Measurements from ENCODE around the gene CENPT.

CENPT gene

DNA sequence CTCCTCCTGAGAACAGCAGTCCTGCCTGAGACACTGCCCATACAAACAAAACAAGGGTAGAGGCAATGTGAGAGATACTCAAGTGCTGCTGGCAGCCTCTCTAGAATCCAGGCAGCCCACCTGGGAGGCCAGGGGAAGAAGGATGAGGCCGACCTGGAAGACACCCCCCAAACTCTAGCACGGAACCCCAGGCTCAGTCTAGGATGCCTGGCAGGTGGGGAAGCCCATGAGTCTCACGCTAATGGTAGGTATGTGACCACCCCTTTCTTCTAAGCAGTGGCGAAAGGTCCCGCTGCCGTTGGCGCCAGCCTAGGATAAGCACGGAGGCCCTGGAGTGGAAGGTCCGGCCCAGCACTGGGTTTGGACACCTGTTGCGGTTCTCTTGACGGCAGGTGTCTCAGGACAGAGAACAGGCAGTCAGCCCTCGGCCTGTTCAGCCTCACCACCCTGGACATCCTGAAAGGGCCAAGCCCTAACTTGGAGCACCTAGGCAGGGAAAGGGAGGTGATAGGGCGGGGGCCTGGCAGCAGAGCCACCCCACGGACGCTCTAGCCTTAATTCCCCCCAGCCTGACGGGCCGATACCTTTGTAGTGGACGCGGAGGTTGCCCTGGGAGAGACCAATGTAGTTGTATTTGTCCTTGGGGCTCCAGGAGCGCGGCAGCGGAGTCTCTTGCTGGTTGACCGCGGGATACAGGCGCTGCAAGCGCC lies 41.6 kb downstream of the CENPT start:
- no peak for DNase-seq

DNA sequence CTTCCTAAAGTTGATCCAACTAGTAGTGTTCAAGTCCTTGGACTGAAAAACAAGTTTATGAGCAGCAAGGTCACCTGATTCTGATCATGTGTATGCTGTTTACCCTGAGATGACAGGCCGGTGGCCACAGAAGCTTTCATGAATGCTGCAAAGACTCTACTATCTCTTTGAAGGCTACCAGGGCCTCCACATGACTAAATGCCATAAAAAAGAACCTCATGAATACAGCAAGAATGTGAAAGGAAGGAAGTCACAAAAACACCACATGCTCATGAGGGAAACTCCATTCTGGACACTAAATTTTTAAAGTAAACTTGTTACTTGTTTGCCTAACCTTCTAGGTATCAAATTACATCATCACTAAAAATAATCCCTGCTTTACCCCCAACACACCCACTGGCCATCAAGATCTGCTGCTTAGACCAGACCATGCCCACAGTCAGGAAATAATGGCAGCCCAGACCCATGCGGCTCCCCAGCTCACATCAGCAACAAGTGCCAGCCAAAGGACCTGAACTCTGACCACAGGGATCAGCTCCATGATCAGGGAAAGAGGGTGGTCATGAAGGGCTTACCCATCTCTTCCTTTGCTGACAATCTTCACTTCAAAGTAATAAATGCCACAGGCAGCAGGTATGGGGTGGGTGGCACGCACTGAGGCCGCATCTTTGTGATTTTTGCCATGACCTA lies 42.5 kb downstream of the CENPT start:
- DNase-seq: no peak

DNA sequence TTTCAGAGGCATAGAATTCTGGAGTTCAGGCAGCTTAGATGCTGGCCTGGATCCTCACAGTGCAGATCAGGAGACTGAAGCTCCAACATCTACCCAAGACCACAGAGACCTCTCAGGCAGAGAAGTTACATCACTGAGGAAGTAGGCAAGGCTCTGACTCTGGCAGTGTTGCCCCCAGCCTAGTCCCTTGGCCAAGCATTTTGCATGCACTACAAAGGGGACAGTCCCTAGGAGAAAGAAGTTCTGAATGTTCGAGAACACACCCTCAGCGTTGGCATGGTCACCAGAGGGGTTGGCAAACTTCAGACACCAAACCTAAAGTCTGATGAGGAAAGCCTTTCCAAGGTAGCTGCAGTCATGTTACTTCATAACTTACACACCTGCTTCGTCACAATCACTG lies 43.6 kb downstream of the CENPT start:
- DNase-seq: peak; percentile 62

DNA sequence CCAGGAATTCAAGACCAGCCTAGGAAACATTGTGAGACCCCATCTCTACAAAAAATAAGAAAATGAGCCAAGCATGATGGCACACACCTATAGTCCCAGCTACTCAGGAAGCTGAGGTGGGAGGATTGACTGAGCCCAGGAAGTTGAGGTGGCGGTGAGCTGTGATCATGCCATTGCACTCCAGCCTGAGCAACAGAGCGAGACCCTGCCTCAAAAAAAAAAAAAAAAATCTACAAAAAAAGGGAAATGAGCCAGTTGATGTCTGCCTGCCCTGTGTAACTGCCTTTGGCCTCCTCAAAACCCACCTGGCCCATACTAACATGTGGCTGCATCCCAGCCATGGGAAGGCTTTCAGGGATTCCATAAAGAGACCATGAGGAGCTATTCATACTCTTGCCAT lies 45.6 kb downstream of the CENPT start:
- peak; percentile 56 for DNase-seq

DNA sequence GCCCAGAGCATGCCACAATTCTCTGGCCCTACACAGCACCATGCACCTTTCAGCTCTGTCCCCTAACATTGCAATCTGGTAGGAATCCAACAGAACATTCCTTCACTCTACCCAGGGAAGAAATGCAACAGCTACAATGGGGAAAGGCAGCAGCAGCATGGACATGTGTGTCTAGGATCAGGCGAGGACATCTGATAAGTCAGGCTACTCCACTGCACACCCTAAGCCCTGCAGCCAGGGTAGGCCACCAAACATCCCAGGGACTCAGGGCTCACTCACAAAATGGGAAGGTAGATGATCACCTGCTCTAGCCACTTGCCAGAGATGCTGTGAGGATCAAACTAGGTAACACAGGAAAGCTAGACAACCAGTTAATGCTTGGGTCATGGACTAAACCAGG lies 46.3 kb downstream of the CENPT start:
- DNase-seq: no peak

DNA sequence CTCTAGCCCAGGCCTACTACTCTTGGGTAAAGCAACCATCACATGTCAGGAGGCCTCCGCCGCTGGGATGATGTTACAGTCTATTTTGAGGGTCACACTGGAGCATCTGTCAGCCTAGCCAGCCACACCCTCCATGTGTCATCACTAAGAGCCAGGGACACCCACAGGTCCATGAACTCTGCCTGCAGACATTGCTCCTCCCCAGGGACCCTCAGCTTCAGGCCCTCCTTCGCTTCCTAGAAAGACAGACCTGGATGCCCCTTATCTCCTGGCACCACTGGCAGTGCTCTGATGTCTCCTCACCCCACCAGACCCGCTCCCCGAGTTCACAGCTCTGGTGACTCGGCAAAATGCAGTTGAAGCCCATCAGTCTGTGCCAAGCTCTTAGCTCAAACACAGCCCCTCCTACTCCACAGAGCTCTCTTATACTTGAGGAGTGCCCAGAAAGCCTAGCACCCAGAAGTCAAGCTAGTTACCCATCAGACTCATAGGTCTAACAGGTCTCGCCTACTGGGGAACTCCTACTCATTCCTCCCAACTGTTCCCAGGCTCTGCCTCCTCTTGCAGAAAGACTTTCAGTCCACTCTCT lies 47.1 kb downstream of the CENPT start:
- no peak for DNase-seq

DNA sequence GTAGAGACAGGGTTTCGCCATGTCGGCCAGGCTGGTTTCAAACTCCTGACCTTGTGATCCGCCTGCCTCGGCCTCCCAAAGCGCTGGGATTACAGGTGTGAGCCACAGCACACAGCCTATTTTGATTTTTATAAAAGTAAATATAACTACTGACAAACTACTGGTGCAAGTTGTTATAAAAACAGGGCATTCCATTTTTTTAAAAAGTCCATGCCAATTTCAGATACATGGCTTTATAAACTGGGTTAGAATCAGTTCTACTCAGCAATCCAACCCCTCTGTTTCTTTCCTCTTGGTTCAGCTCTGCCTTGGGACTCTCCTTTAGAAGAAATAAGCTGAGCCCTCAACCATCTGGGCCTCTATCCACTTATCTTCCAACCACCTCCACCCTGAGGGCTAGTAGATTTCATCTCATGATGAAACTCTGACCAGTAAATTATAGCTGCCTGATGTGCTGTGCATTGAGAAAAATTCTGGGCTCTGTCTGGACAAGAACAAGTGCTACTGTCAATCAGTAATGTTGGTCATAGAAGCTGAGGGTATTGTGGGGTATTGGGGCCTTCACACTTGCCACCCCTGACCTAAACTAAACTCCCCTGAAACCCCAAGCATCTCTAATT lies 51.3 kb downstream of the CENPT start:
- DNase-seq: no peak

DNA sequence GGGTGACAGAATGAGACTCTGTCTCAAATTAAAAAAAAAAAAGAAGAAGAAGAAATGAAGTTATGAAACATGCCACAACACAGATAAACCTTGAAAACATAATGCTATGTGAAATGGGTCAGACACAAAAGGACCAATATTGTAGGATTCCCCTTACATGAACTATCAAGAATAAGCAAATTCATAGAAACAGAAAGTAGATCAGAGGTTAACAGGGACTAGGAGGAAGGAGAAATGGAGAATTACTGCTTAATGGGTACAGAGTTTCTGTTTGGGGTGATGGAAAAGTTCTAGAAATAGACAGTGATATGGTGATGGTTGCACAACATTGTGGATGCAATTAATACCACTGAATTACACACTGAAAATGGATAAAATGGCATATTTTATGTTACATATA lies 57.4 kb downstream of the CENPT start:
- no peak for DNase-seq

DNA sequence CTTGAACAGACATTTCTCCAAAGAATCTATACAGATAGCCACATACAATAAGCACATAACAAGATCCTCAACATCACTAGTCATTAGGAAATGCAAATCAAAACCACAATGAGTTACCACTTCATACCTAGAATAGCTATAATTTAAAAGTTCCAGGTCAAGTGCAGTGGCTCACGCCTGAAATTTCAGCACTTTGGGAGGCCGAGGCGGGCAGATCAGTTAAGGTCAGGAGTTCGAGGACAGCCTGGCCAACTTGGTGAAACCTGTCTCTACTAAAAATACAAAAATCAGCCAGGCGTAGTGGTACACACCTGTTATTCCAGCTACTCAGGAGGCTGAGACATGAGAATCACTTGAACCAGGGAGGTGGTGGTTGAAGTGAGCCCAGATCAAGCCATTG lies 61.0 kb downstream of the CENPT start:
- no peak for DNase-seq

DNA sequence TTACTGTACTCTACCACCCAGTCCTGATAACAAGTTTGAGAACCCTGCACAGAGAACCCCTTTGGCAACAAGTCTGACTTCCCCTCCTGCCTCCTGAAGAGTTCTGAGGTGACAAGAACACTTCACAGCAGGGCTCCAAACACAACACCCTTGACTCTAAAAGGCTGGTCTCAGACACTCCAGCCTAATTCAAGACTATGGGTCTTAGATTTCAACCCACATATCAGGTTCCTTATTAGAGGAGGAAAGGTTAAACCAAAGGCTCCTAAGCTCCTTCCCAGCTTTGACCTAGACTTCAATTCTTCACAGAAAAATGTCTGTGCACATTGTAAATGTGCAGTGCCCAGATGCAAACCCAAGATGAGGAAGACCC lies 64.2 kb downstream of the CENPT start:
- no peak for DNase-seq

DNA sequence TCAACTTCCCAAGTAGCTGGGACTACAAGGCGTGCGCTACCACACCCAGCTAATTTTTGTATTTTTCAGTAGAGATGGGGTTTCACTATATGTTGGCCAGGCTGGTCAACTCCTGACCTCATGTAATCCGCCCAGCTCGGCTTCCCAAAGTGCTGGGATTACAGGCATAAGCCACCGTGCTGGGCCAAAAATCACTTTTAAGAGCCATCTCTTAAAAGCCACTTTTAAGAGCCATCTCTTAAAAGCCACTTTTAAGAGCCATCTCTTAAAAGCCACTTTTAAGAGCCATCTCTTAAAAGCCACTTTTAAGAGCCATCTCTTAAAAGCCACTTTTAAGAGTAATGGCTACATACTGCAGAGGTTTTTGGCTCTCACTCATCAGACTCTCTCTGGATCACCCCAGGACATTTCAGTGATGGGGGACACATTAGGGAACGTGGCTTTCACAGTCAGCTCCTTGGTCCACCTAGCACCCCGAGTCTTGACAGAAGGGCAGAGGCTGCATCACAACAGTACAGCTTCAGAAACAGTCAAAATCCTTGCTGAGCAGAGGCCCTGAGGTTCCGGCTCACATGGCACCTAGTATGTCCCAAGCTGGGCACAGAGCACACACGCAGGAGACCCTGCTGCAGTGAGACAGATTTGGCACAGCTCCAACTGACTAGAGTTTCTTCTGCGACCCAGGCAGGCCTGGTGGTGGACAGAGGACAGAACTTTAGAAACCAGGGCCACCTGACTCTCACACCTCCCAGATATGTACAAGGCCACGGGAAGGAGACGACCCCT lies 64.7 kb downstream of the CENPT start:
- DNase-seq: no peak

DNA sequence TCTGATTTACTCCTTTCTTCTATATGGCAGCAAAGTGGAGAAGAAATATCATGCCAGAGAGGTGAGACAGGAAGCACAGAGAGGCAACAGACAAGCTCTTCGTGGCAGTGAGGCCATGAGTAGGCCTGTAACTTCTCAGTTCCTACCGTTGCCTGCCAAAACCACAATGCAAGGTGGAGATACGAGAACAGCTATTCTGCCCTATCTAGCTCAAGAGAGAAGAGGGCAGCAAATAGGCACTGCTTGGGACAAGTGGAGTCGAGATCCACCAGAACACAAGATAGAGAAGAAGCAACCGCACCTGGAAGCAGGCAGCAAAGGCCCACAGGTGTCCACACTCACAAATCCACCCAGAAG lies 66.0 kb downstream of the CENPT start:
- DNase-seq: no peak

DNA sequence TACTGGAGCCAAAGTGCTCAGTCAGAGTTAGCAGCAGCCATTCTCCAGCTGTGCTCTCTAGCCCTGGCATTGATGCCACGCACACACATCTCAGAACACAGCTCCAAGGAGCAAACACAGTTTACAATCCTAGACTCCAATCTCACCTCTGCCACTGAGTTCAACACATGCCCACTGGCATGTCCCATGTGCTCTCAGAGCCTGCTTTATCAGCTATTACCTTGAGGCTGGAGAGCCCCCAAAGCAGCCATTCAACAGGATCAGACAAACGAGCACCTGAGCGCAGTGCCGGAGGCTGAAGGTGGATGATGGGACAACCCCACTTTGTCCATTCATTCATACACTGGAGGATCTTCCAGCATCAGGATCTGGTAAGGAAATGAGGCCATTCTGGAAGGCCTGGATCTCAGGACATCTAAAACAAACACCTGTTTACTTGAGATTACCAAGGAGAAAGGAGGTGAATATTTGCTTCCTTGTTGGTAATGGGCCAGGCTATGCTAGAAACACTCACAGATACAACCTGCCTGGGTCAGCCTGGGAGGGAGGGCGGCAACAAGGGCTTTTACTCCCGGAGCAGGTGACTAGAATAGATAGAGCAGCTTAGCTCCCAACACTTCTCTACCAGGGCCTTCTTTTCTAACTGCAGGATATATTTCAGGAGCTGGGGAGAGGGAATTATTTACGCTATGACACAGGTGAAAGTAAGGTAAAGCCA lies 66.5 kb downstream of the CENPT start:
- DNase-seq: no peak

DNA sequence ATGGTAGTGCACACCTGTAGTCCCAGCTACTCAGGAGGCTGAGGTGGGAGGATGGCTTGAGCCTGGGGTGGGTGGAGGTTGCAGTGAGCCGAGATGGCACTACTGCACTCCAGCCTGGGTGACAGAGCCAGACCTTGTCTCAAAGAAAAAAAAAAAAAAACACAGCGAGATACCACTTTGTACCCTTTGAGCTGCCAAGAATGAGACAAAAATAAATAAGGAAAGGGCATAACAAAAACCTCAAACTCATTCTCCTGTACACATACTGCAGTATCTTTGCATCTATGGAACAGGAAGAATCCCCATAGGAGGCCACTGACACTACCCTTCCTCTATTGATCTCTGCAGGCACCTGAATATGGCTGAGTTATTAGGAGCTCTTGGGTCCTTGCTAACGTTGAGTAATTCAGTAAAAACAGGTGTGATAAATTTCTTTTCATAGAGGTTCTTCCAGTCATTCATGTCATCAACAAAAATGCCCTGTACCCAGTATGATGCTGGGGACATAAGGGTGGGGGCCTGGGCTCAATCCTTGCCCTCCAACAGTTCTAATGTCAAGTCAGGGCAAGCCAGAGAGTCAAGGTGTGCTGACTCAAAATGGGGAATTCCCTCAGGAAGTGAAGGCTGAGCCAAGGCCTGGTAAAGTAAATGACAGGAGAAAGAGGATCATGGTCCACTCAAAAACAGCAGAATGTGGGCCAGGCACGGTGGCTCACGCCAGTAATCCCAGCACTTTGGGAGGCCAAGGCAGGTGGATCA lies 68.1 kb downstream of the CENPT start:
- no peak for DNase-seq
